ENCODE data around the gene INPP5E.

INPP5E gene

GRCh38 chr9:136470356-136470755, 30.7 kb upstream of the INPP5E start:
- Histone ChIP-seq H3K4me1 (ENCODE audit: insufficient read depth, low read length, severe bottlenecking) (no peaks in the 10 kb centered on the region), H3F3A (ENCODE audit: insufficient read depth, low read length) (no peaks in the 10 kb centered on the region), H3K9ac (ENCODE audit: low read length) (no peak overlapping the region), H4K20me1 (ENCODE audit: insufficient read depth, low read length) (no peaks in the 10 kb centered on the region), H2AFZ (ENCODE audit: low read length) (no peak overlapping the region), H3K27ac (ENCODE audit: low read depth, low read length, poor library complexity, severe bottlenecking) (no peak overlapping the region), H3K79me2 (ENCODE audit: insufficient read depth, low read length) (no peaks in the 10 kb centered on the region), H3K4me2 (ENCODE audit: low read length) (no peak overlapping the region), H3K4me3 (ENCODE audit: low read depth, low read length, poor library complexity, severe bottlenecking) (no peak overlapping the region), H3K9me3 (ENCODE audit: low read length) (no peaks in the 10 kb centered on the region), H3K36me3 (ENCODE audit: insufficient read depth, low read length) (peaks cover 98% of the 10 kb centered on the region), H3K9me2 (ENCODE audit: low read depth, low read length) (no peaks in the 10 kb centered on the region), H3K27me3 (ENCODE audit: insufficient read depth, low read length) (no peaks in the 10 kb centered on the region)
- TF ChIP-seq CTCF (IDR thresholded peaks at IDR 0.05; ENCODE audit: low read length) (no peak), EZH2 (IDR thresholded peaks at IDR 0.05; ENCODE audit: borderline replicate concordance, low read length) (no peak)

GRCh38 chr9:136467766-136468165, 28.1 kb upstream of the INPP5E start:
- H3K27ac ChIP-seq (ENCODE audit: low read depth, low read length, poor library complexity, severe bottlenecking) = no peak overlapping the region
- no peak overlapping the region for H2AFZ ChIP-seq (ENCODE audit: low read length)
- no peaks in the 10 kb centered on the region for H3F3A ChIP-seq (ENCODE audit: insufficient read depth, low read length)
- H3K4me3 ChIP-seq (ENCODE audit: low read depth, low read length, poor library complexity, severe bottlenecking) = no peak overlapping the region
- H3K79me2 ChIP-seq (ENCODE audit: insufficient read depth, low read length) = no peaks in the 10 kb centered on the region
- H3K27me3 ChIP-seq (ENCODE audit: insufficient read depth, low read length) = no peaks in the 10 kb centered on the region
- H3K36me3 ChIP-seq (ENCODE audit: insufficient read depth, low read length) = peaks cover 98% of the 10 kb centered on the region
- H3K9me2 ChIP-seq (ENCODE audit: low read depth, low read length) = no peaks in the 10 kb centered on the region
- H3K9me3 ChIP-seq (ENCODE audit: low read length) = no peaks in the 10 kb centered on the region
- H3K4me1 ChIP-seq (ENCODE audit: insufficient read depth, low read length, severe bottlenecking) = no peaks in the 10 kb centered on the region
- no peak for TF ChIP-seq CTCF (IDR thresholded peaks at IDR 0.05; ENCODE audit: low read length)
- no peak for TF ChIP-seq EZH2 (IDR thresholded peaks at IDR 0.05; ENCODE audit: borderline replicate concordance, low read length)
- H3K4me2 ChIP-seq (ENCODE audit: low read length) = no peak overlapping the region
- no peak overlapping the region for H3K9ac ChIP-seq (ENCODE audit: low read length)
- H4K20me1 ChIP-seq (ENCODE audit: insufficient read depth, low read length) = no peaks in the 10 kb centered on the region

- no peaks in the 10 kb centered on the region for H3K79me2 ChIP-seq (ENCODE audit: insufficient read depth, low read length)
- no peak overlapping the region for H3K4me2 ChIP-seq (ENCODE audit: low read length)
- no peaks in the 10 kb centered on the region for H4K20me1 ChIP-seq (ENCODE audit: insufficient read depth, low read length)
- no peaks in the 10 kb centered on the region for H3K9me3 ChIP-seq (ENCODE audit: low read length)
- H3K9me2 ChIP-seq (ENCODE audit: low read depth, low read length) = no peaks in the 10 kb centered on the region
- TF ChIP-seq EZH2 (IDR thresholded peaks at IDR 0.05; ENCODE audit: borderline replicate concordance, low read length) (no peak), CTCF (IDR thresholded peaks at IDR 0.05; ENCODE audit: low read length) (no peak)
- no peaks in the 10 kb centered on the region for H3F3A ChIP-seq (ENCODE audit: insufficient read depth, low read length)
- H3K4me1 ChIP-seq (ENCODE audit: insufficient read depth, low read length, severe bottlenecking) = no peaks in the 10 kb centered on the region
- no peak overlapping the region for H3K4me3 ChIP-seq (ENCODE audit: low read depth, low read length, poor library complexity, severe bottlenecking)
- H3K9ac ChIP-seq (ENCODE audit: low read length) = no peak overlapping the region
- H3K36me3 ChIP-seq (ENCODE audit: insufficient read depth, low read length) = peaks cover 97% of the 10 kb centered on the region
- H3K27me3 ChIP-seq (ENCODE audit: insufficient read depth, low read length) = no peaks in the 10 kb centered on the region
- H2AFZ ChIP-seq (ENCODE audit: low read length) = no peak overlapping the region
- H3K27ac ChIP-seq (ENCODE audit: low read depth, low read length, poor library complexity, severe bottlenecking) = no peak overlapping the region
Observed at GRCh38 chr9:136466155-136466541, 26.5 kb upstream of the INPP5E start.
